Cardiac septum (tissue), 1 donor: ENCODE data around the gene LLGL1. TPM values are rescaled to one million over a fixed set of nuclear protein-coding genes. Genes with fewer than 3 reads are reported as not detected.
A peak's percentile ranks its signal among the peaks of the same experiment; 100 is the strongest.
"Not testable (repeated sequence)": the region's sequence is repeated elsewhere in the genome, so short reads cannot be mapped to it uniquely, and the experiment has no call there.

Source experiments
- DNase-seq: peaks from one replicate; pipeline ENCODE4 v3.0.0-alpha.2; 2020; ENCODE audit warnings: low spot score
- intact Hi-C: fragments of 100-400 bp; cut with DNase I; formaldehyde crosslinking; loops from one replicate; pipeline ENCODE4 v1.14.0; 2022
- total RNA-seq: library from RNA; stranded (reverse); fragmentation: NEBNext Ultra II Directional; extraction: Animal tissue kit (Norgen Biotek cat#: 25700); gene quantifications from one replicate; pipeline ENCODE4 v1.2.1, GENCODE V29; 2021
- donor health status: DM: no; HTN: no; CAD: no.

LLGL1 gene
- total RNA-seq, 1 donor from 2014 or later = 9.6 TPM

GRCh38 chr17:18191236-18191667 is 34.2 kb upstream of the LLGL1 start:
- intact Hi-C loops = no loop called here
- DNase-seq = no peak

- DNase-seq = no peak
- intact Hi-C loops = no loop called here
These were observed 33.5 kb upstream of the LLGL1 start for GRCh38 chr17:18191967-18192366.

DNA sequence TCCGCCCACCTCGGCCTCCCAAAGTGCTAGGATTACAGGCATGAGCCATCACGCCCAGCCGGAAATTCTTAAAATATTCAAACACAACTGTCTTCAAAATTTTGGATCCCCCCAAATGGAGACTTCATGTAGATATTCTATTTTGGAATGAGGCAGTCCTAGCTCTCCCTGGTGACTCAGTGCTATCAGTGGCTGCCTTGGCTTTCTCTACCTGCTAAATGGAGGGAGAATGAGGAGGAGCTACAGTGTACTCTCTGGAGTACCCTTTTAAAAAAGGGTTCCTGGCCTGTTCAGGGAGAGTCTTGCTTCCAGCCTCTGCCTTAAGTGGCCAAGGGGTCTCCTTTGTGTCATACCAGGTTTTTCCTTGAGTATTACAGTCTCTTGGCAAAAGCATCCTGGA is 31.0 kb upstream of the LLGL1 start:
- intact Hi-C loops = no loop called here
- no peak for DNase-seq

GRCh38 chr17:18194804-18195203 is 30.6 kb upstream of the LLGL1 start:
- DNase-seq = no peak
- intact Hi-C loops = no loop called here

- DNase-seq = no peak
- intact Hi-C loops = no loop called here
These were observed 30.2 kb upstream of the LLGL1 start for GRCh38 chr17:18195246-18195645.

- intact Hi-C loops = no loop called here
- no peak for DNase-seq
These were observed 27.8 kb upstream of the LLGL1 start for GRCh38 chr17:18197535-18198194.

GRCh38 chr17:18198530-18198929 is 26.9 kb upstream of the LLGL1 start:
- intact Hi-C loops = no loop called here

DNA sequence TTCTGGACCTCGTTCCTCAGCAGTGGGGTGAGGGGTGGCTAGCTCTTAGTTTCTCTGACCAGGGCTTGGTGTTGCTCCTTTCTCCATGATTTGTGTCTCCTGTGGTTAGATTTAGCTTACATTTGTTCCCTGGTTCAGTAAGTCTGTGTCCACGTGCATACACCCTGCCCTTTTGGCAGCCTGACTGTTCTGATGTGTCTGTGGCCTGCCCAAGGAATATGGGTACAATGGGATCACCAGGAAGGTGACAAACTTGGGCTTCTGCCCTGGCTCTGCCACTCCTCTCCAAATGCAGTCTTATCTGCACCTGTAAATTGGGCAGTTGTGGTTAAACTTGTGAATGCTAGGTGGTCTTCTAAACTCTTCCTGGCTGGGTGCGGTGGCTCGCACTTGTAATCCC is 24.3 kb upstream of the LLGL1 start:
- intact Hi-C loops = no loop called here
- no peak for DNase-seq

More at GRCh38 chr17:18198530-18198929, 26.9 kb upstream of the LLGL1 start:
- no peak for DNase-seq

DNA sequence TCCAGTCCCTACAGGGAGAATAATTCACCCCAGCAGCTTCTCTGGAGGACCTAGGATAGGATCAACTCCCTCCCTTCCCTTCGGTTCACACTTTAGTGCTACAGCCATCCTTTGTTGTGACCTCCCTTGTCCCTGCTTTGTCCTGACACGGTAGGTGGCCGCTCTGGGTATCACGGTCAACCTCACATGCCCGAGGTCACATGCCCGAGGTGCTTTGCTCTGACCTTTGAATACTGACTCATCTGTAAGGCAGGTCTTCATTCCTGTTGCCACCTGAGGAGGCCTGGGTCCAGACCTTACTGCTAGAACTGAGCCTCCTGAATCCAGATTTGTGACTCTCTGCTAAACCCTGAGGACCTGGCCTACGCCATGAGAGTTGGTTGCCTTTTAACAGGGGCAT is 22.1 kb upstream of the LLGL1 start:
- intact Hi-C loops = no loop called here

DNA sequence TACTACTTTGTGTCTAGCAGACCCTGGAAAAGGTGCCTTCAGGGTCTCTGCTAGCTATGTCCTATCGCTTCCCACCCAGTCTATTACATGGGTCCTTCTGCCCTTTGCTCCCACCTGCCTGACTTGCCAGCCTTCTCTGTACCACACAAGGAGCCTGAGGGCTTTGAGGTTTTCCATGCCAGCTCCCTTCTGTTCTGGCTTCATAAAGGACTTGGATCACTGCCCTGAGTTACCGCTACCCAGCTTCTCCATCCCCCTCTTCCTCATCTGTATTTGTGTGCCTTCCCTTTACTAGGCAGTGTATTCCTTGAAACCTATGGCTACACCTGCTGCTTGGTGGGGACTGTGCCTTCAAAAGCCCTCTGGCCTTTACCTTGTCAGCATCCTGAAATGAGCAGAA is 19.6 kb upstream of the LLGL1 start:
- DNase-seq = no peak
- intact Hi-C loops = no loop called here

More for the DNA sequence above, 22.1 kb upstream of the LLGL1 start:
- DNase-seq = no peak

DNA sequence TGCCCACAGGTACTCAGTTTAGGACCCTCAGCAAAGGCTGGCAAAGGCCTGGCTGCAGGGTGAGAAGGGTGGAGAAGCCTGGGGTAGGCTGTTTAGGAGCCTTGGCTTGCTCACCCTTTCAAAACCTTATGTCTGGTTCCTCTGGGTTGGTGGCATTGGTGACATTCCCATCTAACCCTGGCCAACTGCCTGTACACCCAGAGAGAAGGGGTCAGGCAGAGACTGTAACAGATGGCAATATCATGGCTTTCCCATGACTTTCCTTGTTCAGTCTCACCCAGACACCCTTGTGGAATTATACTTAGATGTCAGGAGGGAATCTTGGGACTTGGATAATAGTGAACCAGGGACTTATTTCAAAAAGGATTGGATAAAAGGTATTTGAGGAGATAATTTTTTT is 18.5 kb upstream of the LLGL1 start:
- no peak for DNase-seq
- intact Hi-C loops = no loop called here

GRCh38 chr17:18208092-18208491 is 17.3 kb upstream of the LLGL1 start:
- no peak for DNase-seq
- intact Hi-C loops = no loop called here

- intact Hi-C loops = no loop called here
- DNase-seq = no peak
These were observed 11.7 kb upstream of the LLGL1 start for GRCh38 chr17:18213666-18214270.

- intact Hi-C loops = loop anchor here (5.0 kb wide), 1 partner anchor 75 kb away; no protein-coding TSS in a partner anchor
- not testable (repeated sequence) for DNase-seq
These were observed 8.5 kb upstream of the LLGL1 start for GRCh38 chr17:18216906-18217305.

DNA sequence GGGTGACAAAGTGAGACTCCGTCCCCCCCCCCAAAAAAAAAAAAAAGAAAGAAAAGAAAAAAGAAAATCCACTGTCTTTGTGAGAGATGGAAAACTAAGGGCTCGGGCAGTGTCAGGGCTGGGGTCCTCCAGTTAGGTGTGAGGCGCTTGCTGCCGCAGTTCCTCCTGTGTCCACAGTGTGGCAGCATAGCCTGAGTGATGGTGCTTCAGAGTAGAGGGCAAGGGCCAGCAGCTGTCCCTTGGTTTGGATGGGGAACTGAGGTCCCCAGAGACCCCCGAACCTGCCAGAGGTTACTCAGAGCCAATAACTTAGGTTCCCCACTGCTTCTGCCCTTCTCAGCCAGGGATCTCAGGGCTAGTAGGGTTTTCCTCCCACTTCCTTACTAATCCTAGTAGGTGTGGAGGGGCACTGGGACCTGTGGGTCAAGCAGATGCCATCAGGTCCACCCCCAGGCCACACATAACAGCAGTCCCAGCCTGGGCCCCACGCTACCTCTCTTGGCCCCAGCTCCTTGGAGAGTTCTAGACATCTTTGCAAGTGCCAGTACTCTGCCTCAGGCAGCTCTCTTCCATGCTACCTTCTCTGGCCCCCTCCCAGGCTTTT is 7.9 kb upstream of the LLGL1 start:
- intact Hi-C loops = loop anchor here (5.0 kb wide), 1 partner anchor 75 kb away; no protein-coding TSS in a partner anchor
- DNase-seq = peak; percentile 89

GRCh38 chr17:18218756-18219415 is 6.5 kb upstream of the LLGL1 start:
- no peak for DNase-seq
- intact Hi-C loops = loop anchor here (5.0 kb wide), 1 partner anchor 77 kb away; no protein-coding TSS in a partner anchor

DNA sequence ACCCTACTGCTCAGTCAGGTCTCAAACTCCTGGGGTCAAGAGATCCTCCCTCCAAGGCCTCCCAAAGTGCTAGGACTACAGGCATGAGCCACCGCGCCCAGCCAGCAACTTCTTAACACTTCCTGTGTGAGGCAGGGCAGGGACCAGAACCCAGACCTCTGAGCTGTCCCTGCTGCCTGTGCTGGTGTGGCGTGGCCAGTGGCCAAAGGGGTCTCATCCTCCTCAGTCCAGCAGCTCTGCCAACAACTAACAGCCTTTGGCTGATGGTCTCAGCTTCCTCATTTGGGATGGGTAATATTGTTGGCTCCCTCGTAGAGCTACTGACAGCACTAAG is 1.4 kb upstream of the LLGL1 start:
- intact Hi-C loops = loop anchor here (2.0 kb wide), 2 partner anchors 37 to 91 kb away; partner anchors contain the start of genes MIEF2, SMCR8 and TOP3A
- no peak for DNase-seq

GRCh38 chr17:18224387-18225120 is 881 bp upstream of the LLGL1 start:
- DNase-seq = no peak
- intact Hi-C loops = loop anchor here (2.0 kb wide), 2 partner anchors 36 to 90 kb away; partner anchors contain the start of genes MIEF2, SMCR8 and TOP3A

- DNase-seq = no peak
- intact Hi-C loops = loop anchor here (2.0 kb wide), 2 partner anchors 35 to 89 kb away; partner anchors contain the start of genes MIEF2, SMCR8 and TOP3A
These were observed 328 bp downstream of the LLGL1 start for GRCh38 chr17:18225642-18226283.
